Measurements from ENCODE around the gene DAND5. TPM values are rescaled to one million over a fixed set of nuclear protein-coding genes. Genes with fewer than 3 reads are reported as not detected.

Gene DAND5
- total RNA-seq, 1 donor from 2014 or later: not detected

- H3K27me3 ChIP-seq (ENCODE audit: control insufficient read depth, insufficient read depth, low read length): peaks cover 13% of the 10 kb centered on the region
- no peak overlapping the region for H3K4me3 ChIP-seq (ENCODE audit: low read depth, low read length)
- TF ChIP-seq CTCF (IDR thresholded peaks at IDR 0.05; ENCODE audit: insufficient read depth, low read length, poor library complexity, severe bottlenecking): no peak
- DNase-seq (ENCODE audit: low read depth): no peak
- no peaks in the 10 kb centered on the region for H3K36me3 ChIP-seq (ENCODE audit: control insufficient read depth, insufficient read depth, low read length)
Observed at GRCh38 chr19:12992729-12993128, 23.4 kb downstream of the DAND5 start.

GRCh38 chr19:12993562-12993961 is 24.2 kb downstream of the DAND5 start:
- TF ChIP-seq CTCF (IDR thresholded peaks at IDR 0.05; ENCODE audit: insufficient read depth, low read length, poor library complexity, severe bottlenecking): no peak
- no peaks in the 10 kb centered on the region for H3K36me3 ChIP-seq (ENCODE audit: control insufficient read depth, insufficient read depth, low read length)
- no peak overlapping the region for H3K4me3 ChIP-seq (ENCODE audit: low read depth, low read length)
- no peak for DNase-seq (ENCODE audit: low read depth)
- peaks cover 10% of the 10 kb centered on the region for H3K27me3 ChIP-seq (ENCODE audit: control insufficient read depth, insufficient read depth, low read length)

- H3K4me3 ChIP-seq (ENCODE audit: low read depth, low read length): peak within 1 kb of the TSS; percentile 71
- peaks cover 7% of the 10 kb centered on the region for H3K27me3 ChIP-seq (ENCODE audit: control insufficient read depth, insufficient read depth, low read length)
- TF ChIP-seq CTCF (IDR thresholded peaks at IDR 0.05; ENCODE audit: insufficient read depth, low read length, poor library complexity, severe bottlenecking): no peak
- H3K36me3 ChIP-seq (ENCODE audit: control insufficient read depth, insufficient read depth, low read length): peaks cover 1% of the 10 kb centered on the region
- DNase-seq (ENCODE audit: low read depth): no peak
Observed at GRCh38 chr19:12994701-12995595, 25.6 kb downstream of the DAND5 start, which contains the start of gene NFIX. TSS of gene NFIX (plus strand) at chr19:12995475. CDS start at chr19:12995838, 363 bp downstream.

- Histone ChIP-seq H3K36me3 (ENCODE audit: control insufficient read depth, insufficient read depth, low read length) (peaks cover 1% of the 10 kb centered on the region), H3K4me3 (ENCODE audit: low read depth, low read length) (peak overlapping the region; percentile 71), H3K27me3 (ENCODE audit: control insufficient read depth, insufficient read depth, low read length) (peaks cover 7% of the 10 kb centered on the region)
- no peak for DNase-seq (ENCODE audit: low read depth)
- no peak for TF ChIP-seq CTCF (IDR thresholded peaks at IDR 0.05; ENCODE audit: insufficient read depth, low read length, poor library complexity, severe bottlenecking)
Observed at GRCh38 chr19:12995596-12996405, 26.4 kb downstream of the DAND5 start.

DNA sequence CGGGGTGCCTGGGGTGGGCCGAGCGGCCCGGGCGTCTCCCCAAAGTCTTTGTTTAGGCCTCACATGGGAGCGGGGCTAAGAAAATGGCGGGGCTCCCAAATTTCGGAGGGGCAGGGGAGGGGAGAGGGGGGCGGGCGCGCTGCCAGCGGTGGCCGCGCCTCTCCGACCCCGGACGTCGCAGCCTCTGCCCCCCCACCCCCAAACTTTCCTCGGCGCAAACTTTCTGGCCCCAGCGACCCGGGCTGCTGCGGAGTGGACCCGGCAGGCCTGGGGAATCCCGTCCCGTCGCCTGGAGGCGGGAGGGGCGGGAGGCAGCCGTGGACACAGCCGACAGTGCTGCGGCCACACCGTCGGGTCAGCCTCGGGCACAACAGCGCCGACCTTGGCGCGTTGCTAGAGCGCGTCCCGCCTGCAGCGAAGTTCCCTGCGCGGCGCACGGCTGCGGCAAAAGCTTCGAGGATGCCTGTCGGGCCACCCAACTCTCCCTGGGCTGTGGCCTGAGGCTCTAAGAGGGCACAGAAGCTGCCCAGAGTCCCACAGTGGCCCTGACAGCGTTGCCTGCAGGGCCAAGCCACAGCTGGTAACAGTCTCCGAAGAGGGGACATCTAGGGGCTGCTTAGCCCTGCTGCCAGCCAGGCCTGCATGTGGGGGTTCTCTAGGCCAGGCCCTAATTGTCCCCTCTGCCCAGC is 27.2 kb downstream of the DAND5 start:
- H3K36me3 ChIP-seq (ENCODE audit: control insufficient read depth, insufficient read depth, low read length): peaks cover 1% of the 10 kb centered on the region
- TF ChIP-seq CTCF (IDR thresholded peaks at IDR 0.05; ENCODE audit: insufficient read depth, low read length, poor library complexity, severe bottlenecking): no peak
- peaks cover 7% of the 10 kb centered on the region for H3K27me3 ChIP-seq (ENCODE audit: control insufficient read depth, insufficient read depth, low read length)
- no peak for DNase-seq (ENCODE audit: low read depth)
- H3K4me3 ChIP-seq (ENCODE audit: low read depth, low read length): peak overlapping the region; percentile 71

All from kidney epithelial cell (primary cell).